Measurements from ENCODE around the gene AKT1S1.

AKT1S1 gene

DNA sequence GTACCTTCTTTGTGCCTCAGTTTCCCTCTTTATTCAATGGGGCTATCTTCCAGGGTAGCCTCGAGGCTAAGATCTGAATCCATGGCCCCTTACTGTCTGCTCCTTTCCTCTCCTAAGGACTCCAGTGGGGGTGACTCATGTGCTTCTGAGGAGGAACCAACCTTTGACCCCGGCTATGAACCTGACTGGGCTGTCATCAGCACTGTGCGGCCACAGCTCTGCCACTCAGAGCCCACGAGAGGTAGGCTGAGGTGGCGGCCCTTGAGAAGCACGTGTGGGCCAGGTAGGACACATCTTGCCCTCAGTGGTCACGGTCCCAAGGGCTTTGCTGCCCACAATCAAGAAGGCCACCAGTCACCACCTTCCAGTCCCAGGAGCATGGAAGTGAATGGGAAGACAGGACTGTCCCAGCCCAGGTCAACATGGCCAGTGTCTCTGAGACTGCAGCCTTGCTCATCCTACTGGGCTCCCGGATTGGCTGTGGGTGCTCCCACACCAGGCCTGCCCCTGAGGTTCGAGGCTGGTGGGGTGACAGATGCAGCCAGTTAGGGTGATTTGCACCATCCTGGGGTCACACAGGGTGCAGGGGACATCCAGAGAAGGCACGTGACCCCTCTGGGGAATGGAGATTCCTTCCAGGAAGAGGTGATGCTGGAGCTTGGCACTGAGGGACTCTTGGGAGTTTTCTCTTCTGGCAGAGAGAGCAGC is 3.2 kb upstream of the AKT1S1 start:
- no peaks in the 10 kb centered on the region for H3K27me3 Mint-ChIP-seq (ENCODE audit: low read depth)
- peaks cover 28% of the 10 kb centered on the region for H3K36me3 Mint-ChIP-seq (ENCODE audit: low read depth)
- H3K4me3 Mint-ChIP-seq: no peak overlapping the region
- H3K9me3 Mint-ChIP-seq: no peaks in the 10 kb centered on the region
- no peak overlapping the region for H3K27ac Mint-ChIP-seq
- H3K4me1 Mint-ChIP-seq (ENCODE audit: low read depth): peaks cover 22% of the 10 kb centered on the region

GRCh38 chr19:49879243-49879963 is 2.2 kb upstream of the AKT1S1 start:
- H3K4me1 Mint-ChIP-seq (ENCODE audit: low read depth): peaks cover 26% of the 10 kb centered on the region
- H3K27ac Mint-ChIP-seq: peak overlapping the region; percentile 69
- no peaks in the 10 kb centered on the region for H3K9me3 Mint-ChIP-seq
- peak overlapping the region; percentile 30 for H3K4me3 Mint-ChIP-seq
- H3K36me3 Mint-ChIP-seq (ENCODE audit: low read depth): peaks cover 22% of the 10 kb centered on the region
- no peaks in the 10 kb centered on the region for H3K27me3 Mint-ChIP-seq (ENCODE audit: low read depth)

- Mint-ChIP-seq H3K4me1 (ENCODE audit: low read depth) (peaks cover 27% of the 10 kb centered on the region), H3K4me3 (no peak overlapping the region), H3K27me3 (ENCODE audit: low read depth) (no peaks in the 10 kb centered on the region), H3K36me3 (ENCODE audit: low read depth) (peaks cover 19% of the 10 kb centered on the region), H3K27ac (peak overlapping the region; percentile 69), H3K9me3 (no peaks in the 10 kb centered on the region)
Observed at GRCh38 chr19:49878744-49879070, 1.6 kb upstream of the AKT1S1 start.

DNA sequence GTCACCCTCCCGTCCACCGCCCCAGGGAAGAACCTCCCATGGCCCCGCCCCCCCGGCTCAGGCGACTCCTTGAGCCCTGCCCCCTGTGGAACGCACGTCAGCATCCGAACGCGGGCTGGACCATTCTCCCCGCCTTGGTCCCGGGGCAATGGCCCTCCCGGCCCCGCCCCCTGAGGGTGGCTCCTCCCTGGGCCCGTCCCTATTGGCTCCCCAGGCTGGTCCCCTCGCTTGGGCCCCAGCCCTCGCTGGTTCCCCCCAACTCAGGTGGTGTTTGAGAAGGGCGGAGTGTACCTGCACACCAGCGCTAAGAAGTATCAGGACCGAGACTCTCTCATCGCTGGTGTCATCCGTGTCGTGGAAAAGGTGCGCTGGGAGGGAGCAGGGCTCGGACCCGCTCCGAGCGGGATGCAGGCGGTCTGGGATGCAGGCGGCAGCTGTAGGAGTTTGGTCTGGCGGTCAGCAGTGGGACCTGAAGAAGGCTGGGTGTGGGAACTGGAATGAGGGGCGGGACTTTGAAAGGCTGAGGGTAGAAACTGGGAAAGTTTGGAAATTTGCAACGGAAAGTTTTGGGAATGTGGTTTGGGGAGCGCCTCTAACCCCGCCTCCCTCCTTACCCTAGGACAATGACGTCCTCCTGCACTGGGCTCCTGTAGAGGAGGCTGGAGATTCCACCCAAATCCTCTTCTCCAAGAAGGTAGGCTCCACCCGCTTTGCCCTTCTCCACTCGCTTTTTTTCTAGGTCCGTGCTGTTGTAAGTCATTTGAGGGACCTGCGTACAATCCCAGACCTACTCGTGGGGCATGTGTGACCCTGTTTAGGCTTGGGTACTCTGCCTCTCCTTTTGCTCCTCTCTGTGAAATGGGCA is 956 bp upstream of the AKT1S1 start:
- Mint-ChIP-seq H3K27me3 (ENCODE audit: low read depth) (no peaks in the 10 kb centered on the region), H3K36me3 (ENCODE audit: low read depth) (peaks cover 13% of the 10 kb centered on the region), H3K27ac (no peak overlapping the region), H3K9me3 (no peaks in the 10 kb centered on the region), H3K4me3 (no peak overlapping the region), H3K4me1 (ENCODE audit: low read depth) (peaks cover 27% of the 10 kb centered on the region)

DNA sequence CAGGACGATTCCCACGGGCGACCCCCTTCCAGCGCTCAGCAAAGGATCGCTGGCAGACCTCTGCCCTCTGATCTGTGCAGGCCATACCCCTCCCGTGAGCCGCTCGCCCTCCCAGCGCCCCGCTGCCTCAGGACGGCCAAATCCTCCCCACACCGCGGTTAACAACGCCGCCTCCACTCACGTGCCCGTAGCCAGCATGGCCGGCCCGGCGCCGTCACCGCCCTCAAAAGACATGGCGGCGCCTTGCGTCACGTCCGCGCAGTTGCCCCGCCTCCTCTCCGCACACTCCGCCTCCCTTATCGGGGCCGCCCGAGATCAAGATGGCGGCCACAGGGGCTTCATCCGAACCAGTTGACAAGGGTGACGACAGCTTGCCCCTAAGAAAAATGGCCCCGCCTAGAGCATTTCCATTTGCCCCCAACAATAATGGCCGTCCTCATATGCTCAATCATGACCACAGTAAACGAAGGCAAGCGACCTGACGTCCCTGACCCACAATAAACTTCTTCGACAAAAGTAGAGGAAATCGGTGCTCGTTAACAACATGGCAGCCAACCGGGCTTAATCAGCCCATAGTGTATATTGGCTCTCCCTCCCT is 634 bp downstream of the AKT1S1 start:
- no peaks in the 10 kb centered on the region for H3K27me3 Mint-ChIP-seq (ENCODE audit: low read depth)
- peaks cover 32% of the 10 kb centered on the region for H3K4me1 Mint-ChIP-seq (ENCODE audit: low read depth)
- no peaks in the 10 kb centered on the region for H3K9me3 Mint-ChIP-seq
- peaks cover 8% of the 10 kb centered on the region for H3K36me3 Mint-ChIP-seq (ENCODE audit: low read depth)
- no peak overlapping the region for H3K4me3 Mint-ChIP-seq
- no peak overlapping the region for H3K27ac Mint-ChIP-seq

GRCh38 chr19:49875857-49876421 is 1.2 kb downstream of the AKT1S1 start:
- H3K4me3 Mint-ChIP-seq: no peak overlapping the region
- no peaks in the 10 kb centered on the region for H3K9me3 Mint-ChIP-seq
- H3K36me3 Mint-ChIP-seq (ENCODE audit: low read depth): peaks cover 8% of the 10 kb centered on the region
- H3K27me3 Mint-ChIP-seq (ENCODE audit: low read depth): no peaks in the 10 kb centered on the region
- peaks cover 32% of the 10 kb centered on the region for H3K4me1 Mint-ChIP-seq (ENCODE audit: low read depth)
- H3K27ac Mint-ChIP-seq: no peak overlapping the region

DNA sequence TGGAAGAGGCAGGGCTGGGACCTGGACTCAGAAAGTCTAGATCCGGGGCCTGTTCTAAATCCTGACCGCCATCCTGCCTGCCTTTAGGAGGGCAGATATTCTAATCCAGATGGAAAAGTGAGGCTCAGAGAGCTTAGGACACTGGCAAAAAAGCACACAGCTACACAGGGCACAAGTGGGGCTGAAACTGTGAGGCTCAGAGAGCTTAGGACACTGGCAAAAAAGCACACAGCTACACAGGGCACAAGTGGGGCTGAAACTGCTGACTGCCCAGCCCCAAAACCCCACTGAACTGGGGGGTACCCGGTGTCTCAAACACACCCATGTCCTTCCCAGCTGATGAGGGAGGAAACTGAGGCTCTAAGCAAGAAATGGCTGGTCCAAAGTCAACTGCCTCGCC is 2.0 kb downstream of the AKT1S1 start:
- H3K27me3 Mint-ChIP-seq (ENCODE audit: low read depth): no peaks in the 10 kb centered on the region
- no peaks in the 10 kb centered on the region for H3K9me3 Mint-ChIP-seq
- H3K4me1 Mint-ChIP-seq (ENCODE audit: low read depth): peaks cover 36% of the 10 kb centered on the region
- H3K4me3 Mint-ChIP-seq: no peak overlapping the region
- H3K27ac Mint-ChIP-seq: no peak overlapping the region
- peaks cover 8% of the 10 kb centered on the region for H3K36me3 Mint-ChIP-seq (ENCODE audit: low read depth)

DNA sequence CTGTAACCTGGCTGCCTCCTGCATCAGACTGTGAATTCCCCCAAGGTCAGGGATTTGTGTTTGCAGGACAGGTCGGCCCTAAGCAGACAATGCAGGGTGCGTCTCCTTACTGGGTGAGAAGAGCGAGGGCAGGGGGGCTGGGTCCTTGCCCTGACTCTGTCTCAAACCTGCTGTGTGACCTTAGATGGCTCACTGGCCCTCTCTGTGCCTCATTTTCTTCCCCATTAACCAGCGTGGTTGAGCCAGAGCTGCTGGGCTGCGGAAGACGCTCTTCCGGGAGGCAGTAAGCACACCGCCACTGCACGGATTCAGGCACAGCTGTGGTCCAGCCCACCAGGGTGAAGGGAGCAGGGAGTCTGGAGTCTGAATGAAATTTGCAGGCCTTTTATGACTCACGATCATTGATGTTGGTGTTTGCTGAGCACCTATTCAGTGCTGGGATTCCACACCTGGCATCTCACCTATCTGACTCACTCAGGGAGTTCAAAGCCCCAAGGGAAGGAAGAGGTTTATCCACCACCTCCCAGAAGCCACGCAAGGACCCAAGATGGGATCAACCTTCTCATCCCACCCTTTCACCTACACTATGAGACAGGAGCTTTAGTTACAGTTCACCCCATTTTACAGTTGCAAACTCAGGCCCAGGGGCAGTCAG is 2.5 kb downstream of the AKT1S1 start:
- Mint-ChIP-seq H3K27me3 (ENCODE audit: low read depth) (no peaks in the 10 kb centered on the region), H3K36me3 (ENCODE audit: low read depth) (peaks cover 8% of the 10 kb centered on the region), H3K4me1 (ENCODE audit: low read depth) (peaks cover 38% of the 10 kb centered on the region), H3K4me3 (no peak overlapping the region), H3K9me3 (no peaks in the 10 kb centered on the region), H3K27ac (peak overlapping the region; percentile 18)

DNA sequence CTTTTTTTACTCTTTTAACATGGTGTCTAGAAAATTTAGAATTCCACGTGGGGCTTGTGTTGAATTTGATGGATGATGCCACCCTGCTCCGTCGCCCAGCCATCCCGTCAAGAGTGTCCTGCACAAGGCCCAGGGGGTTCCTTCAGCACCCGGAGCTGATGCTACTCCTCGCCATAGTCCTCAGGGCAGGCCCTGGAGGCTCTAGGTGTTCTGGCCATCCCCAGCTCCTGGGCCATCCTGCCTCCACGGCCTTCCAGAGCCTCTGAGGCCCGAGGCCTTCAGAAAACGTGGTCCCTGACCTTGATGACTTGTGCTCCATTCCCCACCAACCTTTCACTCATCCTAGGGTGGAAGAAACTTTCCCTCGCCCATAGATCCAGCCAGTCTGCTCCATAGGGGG is 3.3 kb downstream of the AKT1S1 start:
- H3K27ac Mint-ChIP-seq: no peak overlapping the region

GRCh38 chr19:49873129-49873521 is 4.0 kb downstream of the AKT1S1 start:
- Mint-ChIP-seq H3K27me3 (ENCODE audit: low read depth) (no peaks in the 10 kb centered on the region), H3K4me1 (ENCODE audit: low read depth) (peaks cover 27% of the 10 kb centered on the region), H3K36me3 (ENCODE audit: low read depth) (peaks cover 7% of the 10 kb centered on the region), H3K9me3 (no peaks in the 10 kb centered on the region), H3K4me3 (no peak overlapping the region), H3K27ac (no peak overlapping the region)

More for the DNA sequence above, 3.3 kb downstream of the AKT1S1 start:
- Mint-ChIP-seq H3K27me3 (ENCODE audit: low read depth) (no peaks in the 10 kb centered on the region), H3K4me3 (no peak overlapping the region), H3K4me1 (ENCODE audit: low read depth) (peaks cover 31% of the 10 kb centered on the region), H3K36me3 (ENCODE audit: low read depth) (peaks cover 8% of the 10 kb centered on the region), H3K9me3 (no peaks in the 10 kb centered on the region)

DNA sequence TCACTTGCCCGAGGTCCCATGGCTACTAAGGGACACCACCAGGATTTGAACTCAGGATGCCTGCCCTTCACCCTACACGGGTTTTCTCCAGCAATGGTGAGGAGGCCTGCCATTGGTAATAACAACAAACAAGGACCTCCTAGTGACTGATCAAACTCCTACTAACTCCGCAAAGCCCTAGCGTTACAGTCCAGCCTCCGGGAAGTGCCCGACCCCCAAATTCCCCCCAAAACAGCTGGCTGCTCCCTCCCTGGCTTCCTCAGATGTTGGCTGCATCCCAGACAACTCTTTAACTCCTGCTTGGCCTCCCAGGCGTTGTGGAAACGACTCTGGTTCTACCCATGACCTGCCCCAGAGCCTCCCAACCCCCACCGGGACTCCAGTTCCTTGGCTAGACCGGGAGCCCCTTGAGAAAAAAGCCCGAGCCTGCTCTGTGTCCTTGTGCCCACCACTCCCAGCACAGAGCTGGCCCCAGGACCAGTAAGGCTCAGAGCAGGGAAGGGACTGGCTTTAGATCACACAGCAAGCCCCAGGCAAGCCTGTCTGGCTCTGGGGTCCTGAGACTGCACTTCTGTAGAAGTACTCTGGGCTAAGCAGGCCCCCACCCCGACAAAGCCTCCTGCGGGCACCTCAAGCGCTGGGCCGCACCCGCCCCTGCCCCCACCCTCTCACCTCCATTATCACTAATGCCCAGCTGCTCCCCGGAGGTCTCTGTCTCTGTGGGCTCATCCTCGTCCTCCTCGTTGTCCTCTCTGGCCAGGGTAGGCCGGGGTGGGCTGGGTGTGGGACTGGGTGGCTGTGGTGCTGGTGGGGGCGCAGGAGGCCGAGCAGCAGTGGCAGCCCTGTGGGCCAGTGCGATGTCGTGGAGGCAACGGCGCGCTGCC is 4.7 kb downstream of the AKT1S1 start:
- peak overlapping the region; percentile 78 for H3K27ac Mint-ChIP-seq

GRCh38 chr19:49871349-49871985 is 5.7 kb downstream of the AKT1S1 start:
- Mint-ChIP-seq H3K27me3 (ENCODE audit: low read depth) (no peaks in the 10 kb centered on the region), H3K9me3 (no peaks in the 10 kb centered on the region), H3K36me3 (ENCODE audit: low read depth) (peaks cover 7% of the 10 kb centered on the region), H3K27ac (peak overlapping the region; percentile 78), H3K4me1 (ENCODE audit: low read depth) (peaks cover 34% of the 10 kb centered on the region), H3K4me3 (no peak overlapping the region)

More for the DNA sequence above, 4.7 kb downstream of the AKT1S1 start:
- H3K27me3 Mint-ChIP-seq (ENCODE audit: low read depth): no peaks in the 10 kb centered on the region
- H3K36me3 Mint-ChIP-seq (ENCODE audit: low read depth): peaks cover 4% of the 10 kb centered on the region
- H3K4me3 Mint-ChIP-seq: no peak overlapping the region
- H3K4me1 Mint-ChIP-seq (ENCODE audit: low read depth): peaks cover 28% of the 10 kb centered on the region
- H3K9me3 Mint-ChIP-seq: no peaks in the 10 kb centered on the region
